Measurements from ENCODE around the gene FSTL4. TPM values are rescaled to one million over a fixed set of nuclear protein-coding genes. Genes with fewer than 3 reads are reported as not detected.

FSTL4 gene
- polyA plus RNA-seq, 3 donors: not detected

DNA sequence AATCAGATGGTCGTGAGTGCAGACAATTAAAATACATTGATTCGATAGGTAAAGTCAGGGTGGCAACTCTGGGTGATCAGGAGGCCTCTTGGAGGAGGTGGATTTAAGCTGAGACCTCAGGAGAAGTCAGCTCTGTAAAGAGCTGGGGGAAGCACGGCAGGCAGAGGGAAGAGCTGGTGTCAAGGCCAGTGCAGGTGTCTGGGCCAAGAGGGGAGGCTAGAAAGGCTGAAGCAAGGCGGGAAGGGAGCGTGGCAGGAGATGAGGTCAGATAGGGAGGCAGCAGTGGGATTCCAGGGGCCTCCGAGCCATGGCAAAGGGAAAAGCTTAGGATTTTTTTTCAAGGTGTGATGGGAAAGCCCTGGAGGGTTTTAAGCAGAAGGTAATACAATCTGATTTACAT is 178.7 kb downstream of the FSTL4 start:
- no peak for DNase-seq
- no peaks in the 10 kb centered on the region for H3K4me1 Mint-ChIP-seq
- intact Hi-C loops (cut with micrococcal nuclease): no loop called here
- Histone ChIP-seq H3K4me2 (replicated peaks; ENCODE audit: extremely low read depth, low read length, poor library complexity, severe bottlenecking) (no peak overlapping the region), H3K27ac (ENCODE audit: low read depth in 1 of 2, low read length in 2 of 2) (no peak overlapping the region), H3K79me2 (ENCODE audit: insufficient read depth, low read length) (no peaks in the 10 kb centered on the region), H3K4me3 (replicated peaks in 1 of 3; ENCODE audit: low read depth in 2 of 3, low read length in 3 of 3) (no peak overlapping the region), H2AFZ (ENCODE audit: insufficient read depth, low read depth, low read length, poor library complexity, severe bottlenecking) (no peak overlapping the region), H4K20me1 (ENCODE audit: insufficient read depth, low read length) (no peaks in the 10 kb centered on the region), H3K9ac (ENCODE audit: insufficient read depth, low read length, poor library complexity, severe bottlenecking) (no peak overlapping the region), H3K27me3 (ENCODE audit: control insufficient read depth in 2 of 2, insufficient read depth in 2 of 2, low read length in 2 of 2) (peaks cover 6 to 10% of the 10 kb centered on the region in 2 donors), H3K9me3 (replicated peaks in 1 of 2; ENCODE audit: control insufficient read depth in 1 of 2, insufficient read depth in 1 of 2, low read length in 2 of 2) (no peaks in the 10 kb centered on the region), H3K4me1 (ENCODE audit: control insufficient read depth in 1 of 2, insufficient read depth in 2 of 2, low read length in 2 of 2) (no peaks in the 10 kb centered on the region), H3K36me3 (replicated peaks in 1 of 2; ENCODE audit: control insufficient read depth in 1 of 2, insufficient read depth in 2 of 2, low read length in 2 of 2) (no peaks in the 10 kb centered on the region)
- H3K36me3 Mint-ChIP-seq: no peaks in the 10 kb centered on the region
- H3K9me3 Mint-ChIP-seq: peaks cover 0 to 3% (median 0%) of the 10 kb centered on the region in 7 donors
- H3K4me3 Mint-ChIP-seq: peak overlapping the region in 1 of 2 donors; percentile 18
- TF ChIP-seq, protein P1, sequence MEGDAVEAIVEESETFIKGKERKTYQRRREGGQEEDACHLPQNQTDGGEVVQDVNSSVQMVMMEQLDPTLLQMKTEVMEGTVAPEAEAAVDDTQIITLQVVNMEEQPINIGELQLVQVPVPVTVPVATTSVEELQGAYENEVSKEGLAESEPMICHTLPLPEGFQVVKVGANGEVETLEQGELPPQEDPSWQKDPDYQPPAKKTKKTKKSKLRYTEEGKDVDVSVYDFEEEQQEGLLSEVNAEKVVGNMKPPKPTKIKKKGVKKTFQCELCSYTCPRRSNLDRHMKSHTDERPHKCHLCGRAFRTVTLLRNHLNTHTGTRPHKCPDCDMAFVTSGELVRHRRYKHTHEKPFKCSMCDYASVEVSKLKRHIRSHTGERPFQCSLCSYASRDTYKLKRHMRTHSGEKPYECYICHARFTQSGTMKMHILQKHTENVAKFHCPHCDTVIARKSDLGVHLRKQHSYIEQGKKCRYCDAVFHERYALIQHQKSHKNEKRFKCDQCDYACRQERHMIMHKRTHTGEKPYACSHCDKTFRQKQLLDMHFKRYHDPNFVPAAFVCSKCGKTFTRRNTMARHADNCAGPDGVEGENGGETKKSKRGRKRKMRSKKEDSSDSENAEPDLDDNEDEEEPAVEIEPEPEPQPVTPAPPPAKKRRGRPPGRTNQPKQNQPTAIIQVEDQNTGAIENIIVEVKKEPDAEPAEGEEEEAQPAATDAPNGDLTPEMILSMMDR (IDR thresholded peaks at IDR 0.05): no peak
- H3K27ac Mint-ChIP-seq: no peak overlapping the region
- WGBS (ENCODE audit: insufficient coverage): 76% methylated on average over 6 of the region's 6 CpGs
- peaks cover 8 to 17% (median 11%) of the 10 kb centered on the region in 3 donors for H3K27me3 Mint-ChIP-seq (ENCODE audit: low read depth in 3 of 3)

DNA sequence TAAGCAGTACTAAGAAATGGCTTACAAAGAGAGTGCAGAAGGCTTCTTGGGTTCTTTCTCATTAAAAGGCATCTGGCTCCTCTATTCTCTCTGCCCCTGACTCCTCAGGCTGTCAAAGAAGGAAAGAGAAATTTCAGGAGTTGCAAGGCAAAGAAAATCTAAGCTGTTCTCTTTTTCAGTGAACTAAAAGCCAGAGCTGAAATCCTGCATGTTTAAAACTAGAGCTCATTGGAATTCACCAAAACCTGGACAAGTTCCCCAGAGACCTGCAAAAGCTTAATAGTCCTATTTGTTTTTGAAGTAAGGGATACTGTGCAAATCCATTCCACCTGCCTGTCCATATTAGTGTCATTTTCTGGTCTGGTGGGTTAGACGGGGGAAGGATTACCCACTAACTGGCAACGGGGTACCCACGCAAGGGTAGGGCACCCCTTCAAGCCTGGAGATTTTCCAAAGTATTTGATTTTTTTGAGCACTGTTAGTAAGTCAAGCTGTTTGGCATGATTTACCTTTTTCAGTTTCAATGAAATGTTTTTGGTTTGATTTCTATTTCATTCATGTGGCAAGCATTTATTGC is 179.3 kb downstream of the FSTL4 start:
- Histone ChIP-seq H3K4me3 (replicated peaks in 1 of 3; ENCODE audit: low read depth in 2 of 3, low read length in 3 of 3) (no peak overlapping the region), H3K79me2 (ENCODE audit: insufficient read depth, low read length) (no peaks in the 10 kb centered on the region), H3K36me3 (replicated peaks in 1 of 2; ENCODE audit: control insufficient read depth in 1 of 2, insufficient read depth in 2 of 2, low read length in 2 of 2) (no peaks in the 10 kb centered on the region), H3K27me3 (ENCODE audit: control insufficient read depth in 2 of 2, insufficient read depth in 2 of 2, low read length in 2 of 2) (peaks cover 6 to 10% of the 10 kb centered on the region in 2 donors), H3K4me2 (replicated peaks; ENCODE audit: extremely low read depth, low read length, poor library complexity, severe bottlenecking) (no peak overlapping the region), H3K4me1 (ENCODE audit: control insufficient read depth in 1 of 2, insufficient read depth in 2 of 2, low read length in 2 of 2) (no peaks in the 10 kb centered on the region), H4K20me1 (ENCODE audit: insufficient read depth, low read length) (no peaks in the 10 kb centered on the region), H3K9me3 (replicated peaks in 1 of 2; ENCODE audit: control insufficient read depth in 1 of 2, insufficient read depth in 1 of 2, low read length in 2 of 2) (no peaks in the 10 kb centered on the region), H2AFZ (ENCODE audit: insufficient read depth, low read depth, low read length, poor library complexity, severe bottlenecking) (no peak overlapping the region), H3K27ac (ENCODE audit: low read depth in 1 of 2, low read length in 2 of 2) (no peak overlapping the region), H3K9ac (ENCODE audit: insufficient read depth, low read length, poor library complexity, severe bottlenecking) (no peak overlapping the region)
- WGBS (ENCODE audit: insufficient coverage): 100% methylated on average over 2 of the region's 3 CpGs
- Mint-ChIP-seq H3K36me3 (no peaks in the 10 kb centered on the region), H3K27ac (no peak overlapping the region), H3K27me3 (ENCODE audit: low read depth in 3 of 3) (peaks cover 7 to 14% (median 8%) of the 10 kb centered on the region in 3 donors), H3K4me1 (no peaks in the 10 kb centered on the region), H3K4me3 (peak overlapping the region in 1 of 2 donors; percentile 18), H3K9me3 (peaks cover 0 to 3% (median 0%) of the 10 kb centered on the region in 7 donors)
- intact Hi-C loops (cut with micrococcal nuclease): no loop called here
- TF ChIP-seq, protein P1 (IDR thresholded peaks at IDR 0.05): no peak
- no peak for DNase-seq

All from CD14-positive monocyte (primary cell).